ENCODE measurements around the gene BRME1.

Gene BRME1

GRCh38 chr19:13887018-13887436 lies 18.9 kb downstream of the BRME1 start:
- DNase-seq (ENCODE audit: low read depth): no peak

DNA sequence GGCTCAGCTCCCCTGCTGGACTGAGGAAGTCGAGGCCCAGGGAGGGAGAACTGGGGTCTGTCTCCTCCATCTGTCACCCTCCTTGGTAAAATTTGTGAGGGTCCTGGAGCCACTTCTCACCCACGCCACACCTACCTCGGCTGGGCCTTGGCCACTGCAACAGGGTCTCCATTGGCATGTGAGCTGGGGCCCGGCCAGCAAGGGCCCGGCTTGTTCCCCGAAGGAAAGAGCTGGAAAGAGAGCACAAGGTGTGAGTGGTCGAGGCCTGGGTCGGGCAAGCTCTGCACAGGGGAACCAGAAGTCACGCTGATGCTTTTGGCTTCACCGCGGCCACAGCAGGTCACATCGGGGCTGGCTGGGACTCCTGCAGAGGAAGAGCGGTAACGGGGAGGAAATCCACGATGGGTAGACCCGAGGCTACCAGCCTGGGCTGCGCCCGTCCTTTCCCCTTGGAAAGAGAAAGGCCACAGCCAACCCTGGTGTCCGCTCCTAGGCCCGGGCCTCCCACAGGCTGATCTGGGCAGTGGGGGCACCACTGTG lies 20.0 kb downstream of the BRME1 start:
- no peak for DNase-seq (ENCODE audit: low read depth)

DNA sequence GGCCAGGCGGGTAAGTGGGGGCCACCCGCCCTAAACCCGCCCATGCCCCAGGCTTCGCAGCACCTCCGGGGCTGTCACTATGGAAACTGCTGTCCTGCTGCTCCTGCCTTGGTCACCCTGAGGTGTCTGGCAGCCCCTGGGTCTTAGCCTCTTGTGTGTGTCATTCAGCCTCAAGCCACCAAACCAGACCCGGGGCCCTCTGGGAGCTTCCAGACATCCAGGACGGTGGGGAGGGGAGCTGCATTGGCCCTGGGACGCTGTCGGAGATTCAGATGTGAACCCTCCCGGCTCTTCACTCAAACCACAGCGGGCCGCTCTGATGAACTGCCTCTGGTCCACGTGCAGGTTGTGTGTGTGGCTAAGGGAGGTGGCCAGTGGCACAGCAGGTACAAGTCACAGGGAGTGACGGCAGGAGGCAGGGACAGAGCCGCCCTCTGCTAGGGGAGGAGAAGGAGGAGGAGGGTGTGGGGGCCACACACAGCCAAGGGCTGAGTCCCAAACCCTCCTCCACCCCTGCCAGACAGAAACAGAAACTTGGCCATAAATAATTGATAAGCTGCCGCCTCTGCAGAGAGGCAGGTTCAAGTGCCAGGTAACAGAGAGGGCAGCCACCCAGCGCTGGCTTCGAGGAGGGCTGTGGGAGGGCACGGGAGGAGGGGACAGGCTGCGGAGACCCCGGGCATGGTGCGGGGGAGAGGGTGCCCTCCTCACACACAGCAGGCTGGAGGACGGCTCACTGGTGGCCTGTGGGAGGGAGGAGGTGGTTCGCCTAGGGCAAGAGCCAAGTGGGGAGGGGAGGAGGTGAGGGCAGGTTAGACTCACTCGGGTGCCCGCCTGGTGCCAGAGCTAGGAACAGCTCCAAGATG lies 21.0 kb downstream of the BRME1 start:
- DNase-seq (ENCODE audit: low read depth): no peak

- no peak for DNase-seq (ENCODE audit: low read depth)
Observed at GRCh38 chr19:13883516-13884064, 22.3 kb downstream of the BRME1 start.

DNA sequence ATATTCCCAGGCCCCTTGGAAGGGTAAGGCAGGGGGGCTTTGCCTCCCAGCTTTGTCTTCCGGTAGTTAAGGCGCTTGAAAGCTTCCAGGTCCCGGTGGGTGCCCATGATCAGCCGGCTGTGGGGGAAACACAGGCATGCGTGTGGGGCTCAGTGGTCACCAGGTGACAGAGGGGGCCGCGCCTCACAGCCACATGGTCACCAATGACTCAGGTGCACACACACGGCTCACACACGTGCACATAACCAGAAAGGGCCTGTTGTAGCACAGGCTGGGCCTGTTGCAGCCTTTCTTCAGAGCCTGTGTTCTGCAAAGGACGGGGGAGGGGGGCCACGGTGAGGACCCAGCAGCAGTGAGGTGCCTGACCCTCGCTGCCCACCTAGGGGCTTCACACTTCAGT lies 23.1 kb downstream of the BRME1 start:
- DNase-seq (ENCODE audit: low read depth): no peak

DNA sequence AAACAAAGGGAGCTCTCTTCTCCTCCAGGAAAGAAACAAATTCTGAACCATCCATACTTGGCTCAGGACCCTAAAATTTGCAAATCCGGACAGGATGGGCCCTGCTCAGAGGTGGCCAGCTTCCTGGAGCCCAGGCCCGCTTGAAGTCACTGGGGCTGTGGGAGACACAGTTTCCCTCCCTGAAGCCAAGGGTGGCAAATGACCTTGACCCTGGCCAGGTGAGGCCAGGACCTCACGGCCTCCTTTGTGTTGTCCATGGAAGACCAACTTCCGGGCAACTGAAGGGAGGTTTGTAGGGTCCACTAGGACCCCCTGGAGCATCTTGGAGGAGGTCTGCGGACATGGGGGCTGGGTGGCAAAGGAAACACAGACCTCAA lies 23.5 kb downstream of the BRME1 start:
- no peak for DNase-seq (ENCODE audit: low read depth)

- no peak for DNase-seq (ENCODE audit: low read depth)
Observed at GRCh38 chr19:13881692-13882418, 24.1 kb downstream of the BRME1 start.

DNA sequence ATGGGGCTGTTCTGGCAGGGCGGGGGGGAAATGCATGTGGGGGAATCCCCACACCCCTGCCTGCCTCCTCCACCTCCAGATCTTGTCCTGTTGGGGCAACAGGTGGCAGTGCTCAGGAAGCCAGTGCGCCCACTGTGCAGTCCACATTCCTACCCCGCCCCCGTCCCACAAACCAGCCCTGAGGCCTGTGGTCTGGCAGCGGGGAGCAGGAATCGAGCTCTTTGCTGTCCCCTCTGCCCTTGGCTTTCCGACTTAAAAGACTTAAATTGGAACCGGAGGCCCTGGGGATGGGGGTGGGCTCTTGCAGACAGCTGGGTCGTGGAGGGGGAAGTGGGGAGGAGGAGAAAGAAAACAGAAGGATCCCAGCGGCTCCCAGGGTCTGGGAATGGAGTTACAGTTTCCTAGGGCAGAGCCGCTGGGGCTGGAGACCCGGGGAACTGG lies 24.6 kb downstream of the BRME1 start:
- DNase-seq (ENCODE audit: low read depth): no peak

- DNase-seq (ENCODE audit: low read depth): peak; percentile 98
Observed at GRCh38 chr19:13880059-13881043, 25.6 kb downstream of the BRME1 start.

DNA sequence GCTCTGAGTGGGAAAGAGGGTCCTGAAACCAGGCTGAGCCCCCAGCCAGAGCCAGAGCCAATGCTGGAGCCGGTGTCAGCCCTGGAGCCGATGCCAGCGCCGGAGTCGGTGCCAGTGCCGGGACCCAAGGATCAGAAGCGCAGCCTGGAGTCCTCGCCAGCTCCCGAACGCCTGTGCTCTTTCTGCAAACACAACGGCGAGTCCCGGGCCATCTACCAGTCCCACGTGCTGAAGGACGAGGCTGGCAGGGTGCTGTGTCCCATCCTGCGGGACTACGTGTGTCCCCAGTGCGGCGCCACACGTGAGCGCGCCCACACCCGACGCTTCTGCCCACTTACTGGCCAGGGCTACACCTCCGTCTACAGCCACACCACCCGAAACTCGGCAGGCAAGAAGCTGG lies 28.6 kb downstream of the BRME1 start:
- DNase-seq (ENCODE audit: low read depth): no peak

DNA sequence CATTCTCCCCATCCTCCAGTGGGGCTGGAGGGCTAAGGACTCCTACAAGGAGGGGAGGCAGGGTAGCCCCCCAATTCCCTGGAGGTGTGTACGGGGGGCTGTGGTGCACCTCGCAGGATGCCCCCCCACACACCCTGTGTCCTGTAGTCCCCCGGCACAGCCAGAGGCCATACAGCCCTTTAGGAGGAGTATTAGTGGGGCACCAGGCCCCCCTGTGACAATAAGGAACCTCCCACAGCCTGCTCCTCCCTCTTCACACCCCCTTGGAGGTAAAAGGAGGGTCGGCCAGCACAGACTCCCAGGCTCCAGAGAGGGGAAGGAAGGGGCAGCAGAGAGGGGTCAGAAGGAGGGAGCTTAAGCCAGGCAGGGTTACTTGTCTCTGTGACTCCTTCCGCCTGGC lies 29.1 kb downstream of the BRME1 start, which contains the start of gene NANOS3:
NANOS3 (plus strand) TSS at position 301 of the 400 bp plus-strand sequence. CDS start 115 bp downstream, outside the sequence.
- DNase-seq (ENCODE audit: low read depth): no peak

DNA sequence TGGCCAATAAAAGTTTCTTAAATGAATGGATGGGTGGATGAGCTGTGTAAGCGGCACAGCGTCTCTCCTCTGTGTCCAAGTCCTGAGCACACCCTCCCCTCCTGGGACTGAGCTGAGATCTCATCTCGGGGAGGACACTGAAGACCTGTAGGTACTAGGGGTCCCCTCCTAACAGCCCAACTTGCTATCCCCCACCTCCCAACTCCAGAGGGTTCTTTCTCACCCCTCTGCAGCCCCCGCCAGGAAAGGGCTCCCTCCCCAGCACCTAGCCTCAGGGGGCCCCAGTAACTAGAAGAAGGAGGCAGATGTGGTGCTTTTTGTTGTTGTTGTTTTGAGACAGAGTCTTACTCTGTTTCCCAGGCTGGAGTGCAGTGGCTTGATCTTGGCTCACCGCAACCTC lies 30.1 kb downstream of the BRME1 start:
- DNase-seq (ENCODE audit: low read depth): no peak

DNA sequence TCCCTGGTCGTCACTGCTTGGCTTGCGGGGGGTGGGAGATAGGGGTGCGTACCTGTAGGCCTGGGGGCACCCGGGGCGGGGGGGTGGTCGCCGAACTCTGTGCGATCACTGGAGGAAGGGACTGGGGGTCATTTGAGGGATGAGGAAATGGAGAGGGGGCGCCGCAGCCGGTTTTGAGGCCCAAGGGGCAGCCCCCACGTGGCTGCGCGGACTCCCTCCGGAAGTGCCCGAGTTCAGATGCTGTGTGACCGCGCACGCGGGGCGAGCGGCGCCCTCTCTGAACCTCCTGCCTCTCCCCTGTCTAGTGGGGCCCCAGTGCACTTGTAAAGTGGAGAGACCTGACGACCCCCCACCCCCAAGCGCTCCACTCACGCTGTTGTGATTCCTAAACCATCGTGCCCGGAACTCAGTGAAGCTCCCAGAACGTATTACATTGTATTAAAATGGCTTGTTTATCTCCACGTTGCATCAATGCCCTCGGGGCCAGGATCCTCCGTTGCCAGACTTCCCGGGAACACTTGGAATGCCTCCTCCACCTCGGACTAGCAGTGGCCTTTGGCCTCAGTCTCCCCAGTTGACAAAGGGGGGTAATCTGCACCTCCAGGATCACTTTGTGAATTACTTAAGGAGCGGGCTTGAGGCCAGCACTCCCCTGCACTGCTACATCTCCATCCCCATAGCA lies 31.9 kb downstream of the BRME1 start:
- DNase-seq (ENCODE audit: low read depth): no peak

DNA sequence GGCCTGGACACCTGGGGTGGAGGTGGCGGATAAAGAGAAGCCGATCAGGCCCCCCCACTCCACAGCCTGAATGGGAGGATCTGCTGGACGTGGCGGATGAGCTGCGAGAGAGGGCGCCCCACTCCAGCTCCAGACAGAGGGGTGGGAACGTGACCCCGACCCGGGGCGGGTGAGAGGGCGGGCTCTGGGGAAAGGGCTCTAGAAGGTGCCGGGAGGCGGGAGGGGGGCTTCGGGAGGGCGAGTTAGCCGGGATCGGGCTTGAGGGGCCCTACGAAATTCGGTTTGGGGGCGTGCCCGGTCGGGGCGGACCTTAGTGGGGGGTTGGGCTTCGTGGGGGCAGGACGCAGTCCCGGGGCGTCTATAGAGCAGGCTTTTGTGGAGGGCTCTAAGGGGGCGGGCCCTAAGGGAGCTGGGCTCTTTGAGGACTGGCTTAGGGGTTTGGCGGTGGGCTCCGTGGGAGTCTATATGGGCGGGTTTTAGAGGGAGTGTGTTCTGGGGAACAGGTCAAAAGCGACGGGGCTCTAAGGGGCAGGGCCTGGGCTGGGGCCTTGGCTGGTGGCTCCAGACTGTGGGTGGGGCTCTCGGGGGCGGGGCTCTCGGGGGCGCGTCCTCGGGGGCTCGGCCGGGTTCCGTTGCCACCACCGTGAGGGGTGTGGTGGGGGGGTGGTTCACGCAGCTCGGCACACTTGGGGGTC lies 33.1 kb downstream of the BRME1 start:
- no peak for DNase-seq (ENCODE audit: low read depth)

- DNase-seq (ENCODE audit: low read depth): no peak
Observed at GRCh38 chr19:13872339-13872694, 33.6 kb downstream of the BRME1 start.

- no peak for DNase-seq (ENCODE audit: low read depth)
Observed at GRCh38 chr19:13870873-13871272, 35.0 kb downstream of the BRME1 start.

GRCh38 chr19:13869281-13869680 lies 36.6 kb downstream of the BRME1 start:
- no peak for DNase-seq (ENCODE audit: low read depth)

- no peak for DNase-seq (ENCODE audit: low read depth)
Observed at GRCh38 chr19:13868663-13869062, 37.3 kb downstream of the BRME1 start.

GRCh38 chr19:13866463-13867046 lies 39.4 kb downstream of the BRME1 start:
- DNase-seq (ENCODE audit: low read depth): no peak

All from stimulated activated CD8-positive, alpha-beta memory T cell treated with anti-CD3 and anti-CD28 coated beads, Interleukin-4, amount 100 ng/mL, for 24 hours (primary cell).